H1 (cell line): Measurements from ENCODE around the gene LNPEP.

ENCODE experiments used
- BRCA1 ChIP-seq: IDR thresholded peaks from 2 replicates; pipeline ENCODE4 v1.6.1; 2012; ENCODE audit warnings: low read depth, low read length, improper control_type of control experiment
- CTCF ChIP-seq, 3 experiments: IDR thresholded peaks; 1 replicate in 2 of 3; 2 replicates in 1 of 3; pipeline versions ENCODE4 v1.5.1 to v1.6.1; 2011; ENCODE audit warnings: low read length in 3 of 3, mild to moderate bottlenecking in 3 of 3, inconsistent platforms in 2 of 3, low read depth in 1 of 3, moderate library complexity in 1 of 3; ENCODE audit not compliant: insufficient read depth in 1 of 3; ENCODE audit errors: control extremely low read depth in 1 of 3
- KDM5A ChIP-seq: fragments of 200-600 bp; IDR thresholded peaks from 2 replicates; pipeline ENCODE4 v1.7.1; 2012; ENCODE audit warnings: mild to moderate bottlenecking, low read length, inconsistent platforms, mixed read lengths
- MAFK ChIP-seq: IDR thresholded peaks from 2 replicates; pipeline ENCODE4 v1.6.1; 2012; ENCODE audit warnings: low read depth, mild to moderate bottlenecking, improper control_type of control experiment, low read length
- SIN3A ChIP-seq, 2 experiments: IDR thresholded peaks in 1 of 2; conservative IDR thresholded peaks in 1 of 2; 2 replicates each; pipeline ENCODE4 v1.6.1; 2011 to 2012; ENCODE audit warnings: low read length in 2 of 2, improper control_type of control experiment in 1 of 2, low read depth in 1 of 2, mild to moderate bottlenecking in 1 of 2

GRCh38 chr5:96901384-96901783, 34.5 kb upstream of the LNPEP start:
- peak; percentile 24 to 50 (median 37) for TF ChIP-seq CTCF (IDR thresholded peaks at IDR 0.05; ENCODE audit: control extremely low read depth in 1 of 3, insufficient read depth in 1 of 3, low read depth in 1 of 3, low read length in 3 of 3)
- TF ChIP-seq MAFK: no peak
- TF ChIP-seq SIN3A (conservative IDR thresholded peaks at IDR 0.05 in 1 of 2, IDR thresholded peaks at IDR 0.05 in 1 of 2; ENCODE audit: low read depth in 1 of 2, low read length in 2 of 2): no peak
- no peak for TF ChIP-seq BRCA1
- no peak for TF ChIP-seq KDM5A
